NCI-H82 treated with DMSO at 0.1 percent for 48 hours (cell line): ENCODE measurements around the gene IYD.
"Not testable (repeated sequence)": the region's sequence is repeated elsewhere in the genome, so short reads cannot be mapped to it uniquely, and the experiment has no call there.

Source experiments
- DNase-seq: peaks from one replicate; lab custom pipeline; 2025; ENCODE audit not compliant: unreplicated experiment; lab: John Stamatoyannopoulos, UW

IYD gene

DNA sequence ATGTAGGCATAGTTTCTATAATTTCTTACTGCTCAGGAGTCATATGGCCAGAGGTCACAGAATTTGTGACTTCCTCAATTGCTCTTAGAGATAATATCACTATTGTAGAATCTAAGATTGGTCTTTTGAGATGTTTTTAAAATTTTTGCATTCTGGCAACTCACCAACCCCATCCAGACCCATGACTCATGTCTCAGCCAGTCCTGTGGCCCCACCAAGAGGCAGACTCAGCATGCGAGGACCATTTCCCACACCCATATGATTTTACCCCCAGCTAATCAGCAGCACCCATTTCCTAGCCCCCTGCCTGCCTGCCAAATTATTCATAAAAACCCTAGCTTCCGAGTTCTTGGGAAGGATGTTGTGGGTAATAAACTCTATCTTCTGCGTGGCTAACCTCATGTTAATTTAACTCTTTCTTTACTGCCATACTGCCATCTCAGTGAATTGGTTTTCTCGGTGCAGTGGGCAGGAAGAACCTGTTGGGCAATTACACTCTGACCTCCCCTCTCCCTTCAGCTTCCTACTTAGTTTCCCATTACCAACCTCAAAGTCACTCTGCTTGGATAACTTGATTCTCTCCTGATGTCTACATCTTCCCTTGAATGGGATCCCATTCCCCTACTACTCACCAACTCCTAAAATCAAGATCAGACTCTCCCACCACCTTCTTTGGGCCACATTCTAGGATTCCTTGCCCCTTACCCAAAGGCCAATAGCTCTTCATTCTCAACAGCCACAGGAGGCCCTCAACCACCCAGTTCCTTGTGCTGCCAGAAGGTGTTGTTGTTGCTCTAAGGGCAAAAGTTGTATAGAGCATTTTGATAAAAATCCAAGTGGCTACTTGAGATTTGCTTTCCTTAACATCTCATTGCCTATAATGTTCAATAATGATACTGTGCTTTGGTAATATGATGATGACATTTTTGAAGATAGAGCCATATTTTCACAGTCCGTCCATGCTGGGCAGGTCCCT is 16.2 kb upstream of the IYD start:
- no peak for DNase-seq

DNA sequence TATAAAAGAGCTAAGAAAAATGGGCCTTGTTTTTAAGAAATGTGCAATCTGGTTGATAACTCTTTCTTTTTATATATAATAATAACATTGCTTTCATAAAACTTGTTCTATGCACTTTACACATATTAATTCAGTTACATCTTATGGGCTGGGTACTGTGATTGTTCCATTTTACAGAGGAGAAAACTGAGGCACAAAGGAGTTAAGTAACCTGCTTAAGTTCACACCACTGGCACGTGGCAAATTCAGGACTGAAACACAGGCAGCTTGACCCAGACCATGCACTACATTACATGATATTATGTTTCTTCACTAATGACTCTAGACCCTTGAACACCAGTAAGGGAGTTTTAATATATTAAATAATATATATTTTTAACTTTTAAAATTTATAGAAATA is 15.4 kb upstream of the IYD start:
- no peak for DNase-seq

DNA sequence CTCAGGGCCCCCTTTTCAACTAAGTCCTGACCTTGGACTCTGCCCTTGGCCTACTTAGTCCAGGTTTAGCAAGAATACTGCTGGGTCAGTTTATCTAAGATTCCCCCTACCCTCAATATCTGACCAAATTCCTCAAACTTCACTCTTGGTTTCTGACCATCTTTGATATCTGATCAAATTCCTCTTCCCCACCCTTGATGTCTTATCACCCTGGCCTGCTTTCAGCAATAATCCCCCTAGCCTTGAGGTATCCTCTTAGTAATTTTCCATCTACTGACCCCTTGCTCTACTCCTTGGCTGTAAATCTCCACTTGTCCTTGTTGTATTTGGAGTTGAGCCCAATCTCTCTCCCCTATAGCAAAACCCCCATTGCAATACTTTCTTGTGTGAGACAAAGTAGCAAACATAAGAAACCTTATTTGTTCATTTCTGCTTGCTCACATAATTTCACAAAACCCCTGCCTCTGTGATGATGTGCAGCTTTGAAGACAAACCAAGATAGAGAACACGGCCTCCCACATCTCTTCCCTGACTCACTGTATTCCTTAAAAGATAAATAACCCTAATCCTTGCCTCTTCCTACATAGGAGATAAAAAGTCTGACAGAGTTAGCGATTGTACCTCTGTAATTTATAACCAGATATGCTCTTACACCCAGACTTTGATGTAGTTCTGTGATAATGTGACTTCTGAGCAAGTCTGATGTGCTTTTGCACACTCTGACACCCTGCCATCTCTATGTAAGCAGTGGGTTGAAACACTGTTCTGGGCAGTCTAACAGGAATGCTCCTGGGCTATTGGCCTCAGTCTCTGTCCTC is 13.8 kb upstream of the IYD start:
- no peak for DNase-seq

DNA sequence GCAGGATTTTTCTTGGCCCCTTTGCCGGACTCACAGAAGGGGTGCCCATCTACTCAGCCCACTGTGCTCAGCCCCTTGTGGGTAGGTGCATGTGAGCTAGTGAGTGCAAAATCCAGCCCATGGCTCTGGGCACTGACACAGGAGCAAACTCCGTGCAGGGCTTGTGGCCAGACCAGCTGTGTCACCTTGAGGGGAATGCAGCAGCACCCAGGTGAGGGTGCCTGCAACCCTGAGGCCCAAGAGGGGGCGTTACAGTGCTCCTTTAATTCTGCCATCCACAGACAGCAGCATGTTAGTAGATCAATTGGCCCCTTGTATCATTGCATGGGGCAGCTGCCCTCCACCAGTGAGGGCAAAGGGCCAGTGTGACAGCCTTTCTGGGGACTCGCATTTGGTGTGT is 12.9 kb upstream of the IYD start:
- no peak for DNase-seq

DNA sequence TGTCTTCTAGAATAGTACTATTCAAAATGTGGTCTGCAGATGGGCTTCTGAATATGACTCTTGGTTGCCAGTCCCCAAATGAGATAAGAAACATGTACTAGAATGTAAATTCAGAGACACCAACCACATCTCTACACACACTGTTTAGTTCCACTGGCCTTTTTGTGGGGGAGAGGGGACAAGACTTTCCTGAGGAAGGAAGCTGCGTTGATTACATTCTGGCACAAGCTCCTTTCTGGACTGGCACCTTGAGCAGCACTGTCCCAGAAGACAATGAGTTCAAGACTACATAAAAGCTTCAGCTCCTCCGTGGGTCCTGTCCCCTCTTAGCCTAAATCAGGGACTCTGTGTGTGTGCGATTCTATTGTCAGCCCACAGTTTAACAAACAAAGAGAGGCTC is 6.9 kb upstream of the IYD start:
- no peak for DNase-seq

DNA sequence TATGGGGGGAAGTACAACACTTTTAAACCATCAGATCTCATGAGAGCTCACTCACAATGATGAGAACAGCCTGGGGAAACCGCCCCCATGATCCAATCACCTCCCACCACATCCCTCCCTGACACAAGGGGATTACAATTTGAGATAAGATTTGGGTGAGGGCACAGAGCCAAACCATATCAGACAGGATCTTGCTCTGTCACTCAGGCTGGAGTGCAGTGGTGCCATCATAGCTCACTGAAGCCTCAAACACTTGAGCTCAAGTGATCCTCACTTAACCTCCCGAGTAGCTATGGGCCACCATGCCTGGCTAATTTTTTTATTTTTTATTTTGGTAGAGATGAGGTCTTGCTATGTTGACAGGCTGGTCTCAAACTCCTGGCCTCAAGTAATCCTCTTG is 5.1 kb upstream of the IYD start:
- no peak for DNase-seq

DNA sequence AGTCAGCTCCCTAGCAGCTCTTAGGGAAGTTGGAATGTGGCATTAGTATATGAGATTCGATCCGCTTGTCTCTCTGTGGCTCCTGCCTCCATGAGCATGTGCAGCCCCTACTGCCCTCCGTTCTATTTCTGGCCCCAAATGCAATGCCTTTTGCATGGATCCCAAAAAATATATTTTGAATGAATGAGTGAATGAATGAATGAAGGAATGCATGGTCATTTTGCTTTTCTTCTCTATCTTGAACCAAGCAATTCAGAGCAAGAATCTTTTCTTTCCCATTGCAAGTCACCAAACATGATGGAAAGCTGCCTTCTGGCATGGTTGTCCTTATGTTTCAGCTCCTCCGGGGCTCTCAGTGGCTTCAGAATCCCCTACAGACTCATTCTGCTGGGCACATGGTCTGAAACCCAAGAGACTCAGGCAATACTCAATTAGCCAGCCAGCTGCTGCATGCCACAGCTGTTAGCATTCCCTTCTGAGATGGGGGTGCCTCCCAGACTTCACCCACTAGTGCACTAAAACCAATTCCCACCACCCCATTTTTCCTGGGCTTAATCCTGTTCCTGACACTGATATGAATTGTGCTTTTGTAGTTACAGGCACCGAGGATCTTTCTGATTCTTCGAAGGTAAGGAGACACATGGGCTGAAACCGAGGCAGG is 2.6 kb upstream of the IYD start:
- no peak for DNase-seq

DNA sequence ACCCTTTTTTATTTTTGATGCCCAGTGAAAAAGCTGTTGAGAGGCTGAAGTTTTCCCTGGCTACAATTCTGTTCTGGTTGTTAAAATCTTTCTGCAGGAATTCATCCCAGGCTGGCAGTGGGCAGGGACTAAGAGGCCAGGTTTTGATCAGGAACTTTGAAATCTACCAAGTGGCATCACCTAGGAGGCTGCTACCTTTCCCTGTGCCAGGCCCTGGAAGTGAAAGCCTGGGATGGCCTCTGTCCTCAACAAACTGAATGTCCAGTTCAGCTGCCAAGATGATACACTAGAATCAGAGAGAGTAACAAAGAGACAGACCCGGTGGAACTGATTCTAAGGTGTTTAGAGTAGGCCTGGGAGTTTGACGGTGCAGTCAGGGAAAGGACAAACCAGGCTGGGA is 596 bp downstream of the IYD start:
- no peak for DNase-seq

DNA sequence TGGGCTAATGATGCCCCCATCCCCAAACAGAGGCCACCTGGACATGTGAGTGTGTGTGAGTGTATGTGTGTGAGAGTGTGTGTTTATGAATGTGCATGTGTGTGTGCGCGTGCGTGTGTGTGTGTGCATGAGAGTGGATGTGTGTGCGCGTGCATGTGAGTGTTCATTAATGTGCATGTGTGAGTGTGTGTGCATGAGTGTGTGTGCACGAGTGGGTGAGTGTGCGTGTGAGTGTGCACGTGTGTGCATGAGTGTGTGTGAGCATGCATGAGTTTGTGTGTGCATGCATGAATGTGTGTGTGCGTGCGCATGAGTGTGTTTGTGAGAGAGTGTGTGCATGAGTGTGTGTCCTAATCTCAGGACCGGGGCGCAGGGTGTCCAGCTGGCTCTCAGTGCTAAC is 1.3 kb downstream of the IYD start:
- no peak for DNase-seq

DNA sequence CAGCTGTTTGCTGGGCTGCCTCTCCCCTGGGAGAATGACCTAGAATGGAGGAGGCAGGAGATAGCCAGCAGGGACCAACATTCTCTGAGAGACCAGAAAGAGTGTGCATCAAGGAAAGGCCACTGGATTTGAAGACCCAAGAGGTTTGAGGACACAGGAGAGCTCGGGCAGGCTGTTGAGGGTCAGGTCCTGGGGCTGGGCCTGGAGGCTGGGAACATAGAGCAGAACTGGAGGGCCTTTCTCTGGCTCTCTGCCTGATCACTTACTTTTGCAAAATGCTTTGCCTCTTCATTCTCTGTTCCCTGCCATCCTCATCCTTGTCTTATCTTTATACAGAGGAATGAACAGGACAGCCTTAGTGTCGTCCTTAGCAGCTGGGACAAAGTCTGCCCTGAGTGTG is 2.5 kb downstream of the IYD start:
- no peak for DNase-seq

DNA sequence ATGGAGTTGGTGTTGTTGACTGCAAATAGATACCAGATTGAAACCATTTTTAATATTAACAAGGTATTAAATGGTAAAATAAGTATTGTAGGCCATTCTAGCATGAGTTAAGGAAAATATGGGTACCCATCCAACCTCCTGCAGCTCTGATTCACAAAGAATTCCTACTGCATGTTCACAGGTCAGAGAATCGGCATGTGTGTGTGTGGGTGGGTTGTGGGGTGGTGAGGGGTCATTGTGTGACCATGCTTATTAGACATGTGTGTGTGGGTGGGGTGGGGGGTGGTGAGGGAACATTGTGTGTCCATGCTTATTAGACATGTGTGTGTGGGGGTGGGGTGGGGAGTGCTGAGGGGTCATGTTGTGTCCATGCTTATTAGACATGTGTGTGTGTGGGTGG is 3.2 kb downstream of the IYD start:
- DNase-seq: no peak

DNA sequence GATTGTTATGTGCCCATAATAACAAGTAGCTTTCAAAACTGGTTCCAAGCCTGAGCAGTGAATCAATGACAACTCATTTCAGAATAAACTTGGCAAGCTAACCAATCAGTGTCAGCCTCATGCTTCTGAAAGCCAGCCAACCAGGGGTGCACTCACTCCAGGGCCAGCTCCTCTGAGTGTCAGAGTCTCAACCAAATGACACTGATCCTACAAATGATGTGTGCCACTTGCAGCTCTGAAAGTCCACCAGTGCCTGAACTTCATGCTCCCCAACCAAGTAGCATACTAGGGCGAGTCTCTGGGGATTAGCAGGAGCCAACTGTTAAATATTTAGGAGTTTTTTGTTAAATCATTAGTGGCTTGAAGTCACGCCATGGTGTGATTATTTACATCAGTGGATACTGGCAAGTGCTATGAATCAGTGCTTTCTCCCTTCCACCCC is 4.5 kb downstream of the IYD start:
- no peak for DNase-seq

DNA sequence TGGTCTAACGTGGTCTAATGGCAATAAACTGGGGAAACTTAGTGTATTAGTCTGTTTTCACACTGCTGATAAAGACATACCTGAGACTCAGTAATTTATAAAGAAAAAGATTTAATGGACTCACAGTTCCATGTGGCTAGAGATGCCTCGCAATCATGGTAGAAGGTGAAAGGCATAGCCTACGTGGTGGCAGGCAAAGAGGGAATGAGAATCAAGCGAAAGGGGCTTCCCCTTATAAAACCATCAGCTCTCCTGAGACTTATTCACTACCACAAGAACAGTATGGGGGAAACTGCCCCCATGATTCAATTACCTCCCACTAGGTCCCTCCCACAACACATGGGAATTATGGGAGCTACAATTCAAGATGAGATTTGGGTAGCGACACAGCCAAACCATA is 5.5 kb downstream of the IYD start:
- not testable (repeated sequence) for DNase-seq

DNA sequence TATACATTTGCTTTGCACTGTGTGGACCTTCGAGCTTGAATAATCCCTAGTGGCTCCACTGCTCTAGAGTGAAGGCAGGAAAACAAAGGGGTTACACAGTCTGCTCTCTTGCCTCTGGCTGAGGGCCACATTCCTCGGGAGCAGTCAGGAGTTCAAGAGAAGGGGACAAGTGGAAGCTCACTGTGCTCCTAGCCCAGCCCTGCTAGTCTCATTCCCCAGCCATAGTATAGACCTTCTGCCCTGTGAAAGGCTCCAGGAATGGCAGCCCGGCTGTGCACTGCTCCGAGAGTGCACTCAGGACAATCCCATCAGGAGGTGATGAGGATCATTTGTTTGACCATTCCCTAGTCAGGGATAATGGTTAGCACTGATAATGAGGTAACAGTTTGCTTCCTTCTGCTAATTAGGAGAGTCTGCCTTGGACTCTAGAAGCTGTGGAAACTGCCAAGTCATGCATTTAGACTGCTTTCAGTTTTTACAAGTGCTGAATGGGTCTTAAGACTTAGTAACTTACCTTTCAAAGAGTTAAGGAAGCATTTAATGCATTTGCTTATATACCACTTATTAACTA is 8.5 kb downstream of the IYD start:
- DNase-seq: no peak

DNA sequence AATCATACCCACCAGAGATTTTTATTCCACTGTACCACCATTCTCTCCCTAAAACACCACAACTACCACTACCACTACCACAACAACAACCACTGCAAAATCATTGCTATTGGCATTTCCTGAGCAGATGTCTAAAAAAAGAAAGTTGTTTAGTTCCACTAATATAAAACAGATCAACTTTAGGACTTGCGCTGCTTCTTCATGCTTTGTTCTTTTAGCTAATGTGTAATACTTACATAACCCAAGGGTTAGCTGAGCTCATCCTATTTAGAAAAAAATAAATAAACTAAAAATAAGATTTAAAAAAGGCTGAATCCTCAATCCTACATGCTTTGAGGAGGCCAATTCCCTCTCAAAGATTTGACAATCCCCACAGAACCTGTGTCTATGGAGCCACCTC is 11.4 kb downstream of the IYD start:
- DNase-seq: no peak

DNA sequence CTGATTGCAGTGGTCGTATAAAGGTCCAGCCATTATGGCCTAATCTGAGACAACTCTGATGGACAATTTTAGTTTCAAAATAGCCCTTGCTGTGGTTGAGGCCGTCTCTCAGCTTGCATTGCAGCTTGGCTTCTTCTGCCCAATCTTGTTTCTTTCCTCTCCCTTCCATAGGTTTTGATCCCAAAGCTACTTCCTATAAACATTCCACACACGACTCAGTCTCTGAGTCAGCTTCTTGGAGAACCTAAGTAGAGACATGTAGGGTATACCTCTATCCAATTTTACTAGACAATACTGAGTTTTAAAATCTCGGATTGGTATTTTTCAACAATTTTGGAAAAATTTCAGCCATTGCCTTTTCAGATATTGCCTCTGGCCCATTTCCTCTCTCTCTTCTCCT is 13.4 kb downstream of the IYD start:
- DNase-seq: no peak

DNA sequence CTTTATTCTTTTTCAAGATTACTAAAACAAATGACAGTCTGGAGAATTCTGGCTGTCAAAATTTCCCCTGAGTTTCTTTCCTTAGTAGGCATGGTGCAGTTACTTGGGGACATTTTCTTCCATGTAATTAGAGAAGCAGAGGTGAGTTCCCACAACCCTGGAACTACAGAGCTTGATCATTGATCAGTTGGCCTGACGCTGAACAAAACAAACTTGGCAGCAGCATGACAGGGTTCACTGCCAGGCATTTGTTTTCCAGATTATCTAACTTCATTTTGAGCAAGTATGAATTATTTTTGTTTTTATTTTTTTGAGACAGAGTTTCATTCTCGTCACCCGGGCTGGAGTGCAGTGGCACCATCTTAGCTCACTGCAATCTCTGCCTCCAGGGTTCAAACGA is 22.6 kb downstream of the IYD start:
- DNase-seq: no peak

DNA sequence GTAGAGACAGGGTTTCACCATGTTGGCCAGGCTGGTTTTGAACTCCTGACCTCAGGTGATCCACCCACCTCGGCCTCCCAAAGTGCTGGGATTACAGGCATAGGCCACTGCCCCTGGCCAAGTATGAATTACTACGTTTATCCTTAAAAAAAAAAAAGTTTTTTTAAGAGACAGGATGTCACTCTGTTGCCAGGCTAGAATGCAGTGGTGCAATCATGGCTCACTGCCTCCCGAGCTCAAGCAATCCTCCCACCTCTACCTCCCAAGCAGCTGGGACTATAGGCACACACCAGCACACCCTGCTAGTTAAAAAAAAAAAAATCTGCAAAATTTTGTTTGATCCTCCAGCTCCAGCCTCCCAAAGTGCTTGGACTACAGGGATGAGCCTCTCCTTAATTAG is 23.1 kb downstream of the IYD start:
- DNase-seq: no peak

DNA sequence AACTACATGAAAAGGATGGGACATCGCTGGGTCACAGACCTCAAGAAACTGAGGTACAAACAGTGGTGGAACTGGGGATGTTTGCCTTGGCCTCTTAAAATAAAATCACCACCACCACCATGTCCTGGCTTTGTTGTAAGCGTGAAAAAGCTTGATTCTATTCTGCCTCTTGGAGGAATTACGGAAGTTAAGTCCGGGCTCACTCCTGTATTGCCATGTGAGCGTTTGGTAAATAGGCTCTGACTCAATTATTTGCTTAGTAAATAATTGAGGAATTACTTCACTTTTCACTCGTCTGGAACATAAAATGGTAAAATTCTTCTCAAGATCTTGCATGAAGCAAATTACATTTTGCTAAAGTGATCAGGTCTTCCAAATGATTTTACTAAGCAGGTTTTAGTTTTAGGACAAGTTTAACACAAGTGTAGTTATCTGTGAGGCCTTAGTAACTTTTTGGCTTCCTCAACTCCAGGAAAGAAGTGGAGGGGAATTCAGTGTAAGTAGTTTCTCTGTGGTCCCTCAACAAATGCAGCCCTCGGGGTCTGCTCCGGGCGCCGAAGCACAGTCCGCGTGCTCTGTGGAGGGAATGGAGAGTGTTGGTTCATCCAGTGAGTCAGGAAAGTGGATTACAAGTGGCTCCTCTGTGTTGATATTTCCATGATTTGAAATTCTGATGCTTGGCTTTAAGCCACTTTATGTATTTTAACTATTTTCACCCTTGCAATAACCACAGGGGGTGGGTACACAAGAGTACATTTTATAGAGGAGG is 23.8 kb downstream of the IYD start:
- no peak for DNase-seq

DNA sequence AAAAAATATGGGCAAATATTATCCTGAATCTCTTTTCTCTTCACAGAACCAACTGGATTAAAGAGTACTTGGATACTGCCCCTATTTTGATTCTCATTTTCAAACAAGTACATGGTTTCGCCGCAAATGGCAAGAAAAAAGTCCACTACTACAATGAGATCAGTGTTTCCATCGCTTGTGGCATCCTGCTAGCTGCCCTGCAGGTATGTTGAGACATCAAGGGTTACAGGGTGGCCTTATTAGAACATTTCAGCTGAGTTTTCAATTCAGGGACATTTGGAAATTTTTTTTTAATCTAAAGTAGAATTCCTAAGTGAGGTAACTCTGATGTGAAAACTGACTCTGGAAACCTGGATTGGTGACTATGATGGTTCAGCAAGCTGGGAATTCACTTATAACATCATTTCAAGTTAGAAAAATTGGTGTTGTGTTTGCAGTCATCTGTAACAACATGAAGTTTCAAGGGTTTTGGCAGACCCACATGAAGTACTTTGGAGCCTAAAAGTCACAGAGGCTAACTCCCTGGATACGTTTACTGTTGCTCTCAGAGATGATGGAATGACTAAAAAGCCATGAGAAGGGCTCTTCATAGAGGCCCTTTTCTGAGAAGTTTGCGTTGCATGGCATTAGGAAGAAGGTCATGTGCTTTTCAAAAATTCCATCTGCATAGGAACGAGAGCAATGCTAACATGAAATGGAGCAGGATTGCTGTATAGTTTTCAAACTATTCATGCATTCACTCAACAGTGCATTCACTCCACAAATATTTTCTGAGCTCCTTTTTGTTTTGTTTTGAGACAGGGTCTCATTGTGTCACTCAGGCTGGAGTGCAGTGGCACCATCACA is 25.5 kb downstream of the IYD start:
- no peak for DNase-seq
